ENCODE measurements around the gene STOML1. TPM values are rescaled to one million over a fixed set of nuclear protein-coding genes. Genes with fewer than 3 reads are reported as not detected.

STOML1 gene
- polyA plus RNA-seq, 2 donors: 9.0 to 9.5 TPM

DNA sequence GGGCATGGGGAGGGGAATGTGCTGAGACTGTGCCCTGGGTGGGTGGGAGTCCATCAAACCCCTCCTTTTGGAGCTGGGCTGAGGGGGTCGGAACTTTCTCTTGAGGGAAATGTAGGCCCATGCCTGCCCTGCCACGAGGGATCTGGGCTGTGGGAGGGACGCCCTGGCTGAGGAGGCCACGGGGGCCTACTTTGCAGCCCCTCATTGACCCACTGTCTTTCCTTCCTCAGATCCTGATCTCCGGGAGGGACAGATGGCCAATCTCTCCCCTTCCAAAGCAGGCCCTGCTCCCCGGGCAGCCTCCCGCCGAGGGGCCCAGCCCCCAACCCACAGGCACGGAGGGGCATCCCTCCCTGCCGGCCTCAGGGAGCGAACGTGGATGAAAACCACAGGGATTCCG lies 40.5 kb downstream of the STOML1 start:
- 63 to 66% methylated on average over 13 of the region's 13 CpGs for WGBS, 2 donors
- no peaks in the 10 kb centered on the region for H3K36me3 ChIP-seq (ENCODE audit: control insufficient read depth in 2 of 2, insufficient read depth in 2 of 2, low read length in 1 of 2)
- peak overlapping the region; percentile 75 to 88 for H3K27ac ChIP-seq (ENCODE audit: low read depth in 2 of 2, low read length in 1 of 2)
- H3K9me3 ChIP-seq (ENCODE audit: control insufficient read depth in 2 of 2, insufficient read depth in 1 of 2, low read depth in 1 of 2, low read length in 1 of 2): no peaks in the 10 kb centered on the region
- H3K4me3 ChIP-seq (ENCODE audit: low read depth in 1 of 2, low read length in 2 of 2): no peak overlapping the region
- no peaks in the 10 kb centered on the region for H3K27me3 ChIP-seq (ENCODE audit: control insufficient read depth in 1 of 2, insufficient read depth in 2 of 2, low read length in 2 of 2)
- peaks cover 0 to 6% of the 10 kb centered on the region in 2 donors for H3K4me1 ChIP-seq (ENCODE audit: control insufficient read depth in 2 of 2, insufficient read depth in 2 of 2, low read length in 1 of 2)

DNA sequence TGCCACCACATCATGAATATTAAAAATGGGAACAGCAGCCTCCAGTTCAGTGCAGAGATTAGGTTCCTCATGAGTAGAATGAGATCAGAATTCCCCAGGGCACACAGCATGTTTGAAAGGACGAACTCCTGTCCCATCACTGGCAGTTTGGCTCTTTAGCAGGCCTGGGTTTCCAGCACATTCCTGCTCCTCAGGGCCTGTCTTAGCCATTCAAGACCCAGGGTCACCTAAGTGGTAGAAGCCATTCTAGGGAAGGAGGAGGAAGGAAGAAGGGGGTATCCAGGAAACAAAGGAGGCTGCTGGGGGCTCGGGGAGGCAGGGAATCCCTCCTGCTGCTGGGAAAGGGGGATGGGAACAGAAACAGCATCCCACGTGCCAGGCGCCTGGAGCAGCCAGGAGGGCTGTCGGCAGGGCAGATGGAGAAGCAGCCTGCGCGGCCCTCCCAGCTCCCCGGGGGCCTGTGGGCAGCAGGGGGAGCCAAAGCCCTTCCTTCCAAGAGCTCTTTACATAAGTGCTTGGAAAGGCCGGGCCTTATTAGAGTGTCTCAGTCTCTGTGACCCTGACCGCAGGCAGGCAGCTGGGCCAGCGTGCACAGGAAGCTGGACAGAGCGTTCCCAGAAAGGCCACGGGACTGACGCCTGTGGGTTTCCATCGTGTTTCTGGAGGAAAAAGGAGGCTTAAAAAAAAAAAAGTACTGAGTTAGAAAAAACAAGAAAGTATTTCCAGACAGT lies 41.1 kb downstream of the STOML1 start:
- no peaks in the 10 kb centered on the region for H3K36me3 ChIP-seq (ENCODE audit: control insufficient read depth in 2 of 2, insufficient read depth in 2 of 2, low read length in 1 of 2)
- no peaks in the 10 kb centered on the region for H3K9me3 ChIP-seq (ENCODE audit: control insufficient read depth in 2 of 2, insufficient read depth in 1 of 2, low read depth in 1 of 2, low read length in 1 of 2)
- H3K27ac ChIP-seq (ENCODE audit: low read depth in 2 of 2, low read length in 1 of 2): peak overlapping the region; percentile 75 to 88
- peaks cover 0 to 5% of the 10 kb centered on the region in 2 donors for H3K4me1 ChIP-seq (ENCODE audit: control insufficient read depth in 2 of 2, insufficient read depth in 2 of 2, low read length in 1 of 2)
- WGBS, 2 donors: 23 to 24% methylated on average over 15 of the region's 15 CpGs
- no peaks in the 10 kb centered on the region for H3K27me3 ChIP-seq (ENCODE audit: control insufficient read depth in 1 of 2, insufficient read depth in 2 of 2, low read length in 2 of 2)
- H3K4me3 ChIP-seq (ENCODE audit: low read depth in 1 of 2, low read length in 2 of 2): no peak overlapping the region

- no peaks in the 10 kb centered on the region for H3K27me3 ChIP-seq (ENCODE audit: control insufficient read depth in 1 of 2, insufficient read depth in 2 of 2, low read length in 2 of 2)
- peak overlapping the region; percentile 25 to 59 for H3K27ac ChIP-seq (ENCODE audit: low read depth in 2 of 2, low read length in 1 of 2)
- H3K4me1 ChIP-seq (ENCODE audit: control insufficient read depth in 2 of 2, insufficient read depth in 2 of 2, low read length in 1 of 2): peaks cover 0 to 5% of the 10 kb centered on the region in 2 donors
- no peak overlapping the region for H3K4me3 ChIP-seq (ENCODE audit: low read depth in 1 of 2, low read length in 2 of 2)
- H3K9me3 ChIP-seq (ENCODE audit: control insufficient read depth in 2 of 2, insufficient read depth in 1 of 2, low read depth in 1 of 2, low read length in 1 of 2): no peaks in the 10 kb centered on the region
- no peaks in the 10 kb centered on the region for H3K36me3 ChIP-seq (ENCODE audit: control insufficient read depth in 2 of 2, insufficient read depth in 2 of 2, low read length in 1 of 2)
Observed at GRCh38 chr15:73950479-73950830, 41.6 kb downstream of the STOML1 start.

GRCh38 chr15:73949496-73949895 lies 42.6 kb downstream of the STOML1 start:
- H3K4me3 ChIP-seq (ENCODE audit: low read depth in 1 of 2, low read length in 2 of 2): no peak overlapping the region
- H3K27me3 ChIP-seq (ENCODE audit: control insufficient read depth in 1 of 2, insufficient read depth in 2 of 2, low read length in 2 of 2): no peaks in the 10 kb centered on the region
- no peak overlapping the region for H3K27ac ChIP-seq (ENCODE audit: low read depth in 2 of 2, low read length in 1 of 2)
- H3K4me1 ChIP-seq (ENCODE audit: control insufficient read depth in 2 of 2, insufficient read depth in 2 of 2, low read length in 1 of 2): peaks cover 0 to 5% of the 10 kb centered on the region in 2 donors
- 87 to 91% methylated on average over 10 of the region's 10 CpGs for WGBS, 2 donors
- no peaks in the 10 kb centered on the region for H3K9me3 ChIP-seq (ENCODE audit: control insufficient read depth in 2 of 2, insufficient read depth in 1 of 2, low read depth in 1 of 2, low read length in 1 of 2)
- no peaks in the 10 kb centered on the region for H3K36me3 ChIP-seq (ENCODE audit: control insufficient read depth in 2 of 2, insufficient read depth in 2 of 2, low read length in 1 of 2)

DNA sequence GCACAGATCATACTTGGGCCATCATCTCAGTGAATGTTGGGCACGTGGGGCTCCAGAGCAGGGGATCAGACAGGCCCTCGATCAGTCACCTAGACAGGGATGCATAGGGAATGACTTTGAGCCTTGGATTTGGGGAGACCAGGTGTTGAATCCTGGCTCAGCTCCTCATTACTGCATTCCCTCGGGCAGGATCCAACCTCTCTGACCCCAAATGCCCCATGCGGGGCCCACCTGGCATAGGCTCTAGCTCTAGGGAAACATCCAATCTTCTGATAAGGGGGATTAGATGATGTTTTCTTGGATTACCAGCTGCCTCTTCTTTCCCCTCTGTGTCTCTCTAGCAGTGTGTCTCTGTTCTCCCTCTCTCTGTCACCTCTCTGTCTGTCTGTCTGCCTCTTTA lies 43.1 kb downstream of the STOML1 start:
- H3K9me3 ChIP-seq (ENCODE audit: control insufficient read depth in 2 of 2, insufficient read depth in 1 of 2, low read depth in 1 of 2, low read length in 1 of 2): no peaks in the 10 kb centered on the region
- H3K27me3 ChIP-seq (ENCODE audit: control insufficient read depth in 1 of 2, insufficient read depth in 2 of 2, low read length in 2 of 2): no peaks in the 10 kb centered on the region
- H3K4me1 ChIP-seq (ENCODE audit: control insufficient read depth in 2 of 2, insufficient read depth in 2 of 2, low read length in 1 of 2): peaks cover 0 to 5% of the 10 kb centered on the region in 2 donors
- no peak overlapping the region for H3K27ac ChIP-seq (ENCODE audit: low read depth in 2 of 2, low read length in 1 of 2)
- WGBS, 2 donors: 73 to 76% methylated on average over 4 of the region's 4 CpGs
- H3K4me3 ChIP-seq (ENCODE audit: low read depth in 1 of 2, low read length in 2 of 2): no peak overlapping the region
- H3K36me3 ChIP-seq (ENCODE audit: control insufficient read depth in 2 of 2, insufficient read depth in 2 of 2, low read length in 1 of 2): no peaks in the 10 kb centered on the region

- Histone ChIP-seq H3K27ac (ENCODE audit: low read depth in 2 of 2, low read length in 1 of 2) (no peak overlapping the region), H3K36me3 (ENCODE audit: control insufficient read depth in 2 of 2, insufficient read depth in 2 of 2, low read length in 1 of 2) (no peaks in the 10 kb centered on the region), H3K4me1 (ENCODE audit: control insufficient read depth in 2 of 2, insufficient read depth in 2 of 2, low read length in 1 of 2) (peaks cover 0 to 5% of the 10 kb centered on the region in 2 donors), H3K27me3 (ENCODE audit: control insufficient read depth in 1 of 2, insufficient read depth in 2 of 2, low read length in 2 of 2) (no peaks in the 10 kb centered on the region), H3K9me3 (ENCODE audit: control insufficient read depth in 2 of 2, insufficient read depth in 1 of 2, low read depth in 1 of 2, low read length in 1 of 2) (no peaks in the 10 kb centered on the region), H3K4me3 (ENCODE audit: low read depth in 1 of 2, low read length in 2 of 2) (no peak overlapping the region)
- WGBS, 2 donors: 90 to 97% methylated on average over 4 of the region's 4 CpGs
Observed at GRCh38 chr15:73948396-73948795, 43.7 kb downstream of the STOML1 start.

DNA sequence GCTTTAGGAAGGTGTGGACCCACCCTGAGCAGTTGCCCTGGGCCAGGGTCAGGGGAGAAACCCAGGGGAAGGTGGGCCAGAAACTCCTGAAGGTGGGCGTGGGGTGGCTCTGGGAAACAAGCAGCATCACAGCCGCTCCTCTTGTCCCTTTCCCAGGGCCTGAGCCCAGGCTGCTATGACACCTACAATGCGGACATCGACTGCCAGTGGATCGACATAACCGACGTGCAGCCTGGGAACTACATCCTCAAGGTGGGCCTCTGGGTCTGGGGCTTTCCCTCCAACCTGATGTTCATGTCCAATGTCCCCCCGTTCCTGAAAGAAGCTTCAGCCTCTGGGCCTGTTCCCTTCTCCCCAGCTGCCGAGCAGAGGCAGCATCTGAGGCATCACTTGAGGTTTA lies 44.4 kb downstream of the STOML1 start:
- H3K4me3 ChIP-seq (ENCODE audit: low read depth in 1 of 2, low read length in 2 of 2): no peak overlapping the region

DNA sequence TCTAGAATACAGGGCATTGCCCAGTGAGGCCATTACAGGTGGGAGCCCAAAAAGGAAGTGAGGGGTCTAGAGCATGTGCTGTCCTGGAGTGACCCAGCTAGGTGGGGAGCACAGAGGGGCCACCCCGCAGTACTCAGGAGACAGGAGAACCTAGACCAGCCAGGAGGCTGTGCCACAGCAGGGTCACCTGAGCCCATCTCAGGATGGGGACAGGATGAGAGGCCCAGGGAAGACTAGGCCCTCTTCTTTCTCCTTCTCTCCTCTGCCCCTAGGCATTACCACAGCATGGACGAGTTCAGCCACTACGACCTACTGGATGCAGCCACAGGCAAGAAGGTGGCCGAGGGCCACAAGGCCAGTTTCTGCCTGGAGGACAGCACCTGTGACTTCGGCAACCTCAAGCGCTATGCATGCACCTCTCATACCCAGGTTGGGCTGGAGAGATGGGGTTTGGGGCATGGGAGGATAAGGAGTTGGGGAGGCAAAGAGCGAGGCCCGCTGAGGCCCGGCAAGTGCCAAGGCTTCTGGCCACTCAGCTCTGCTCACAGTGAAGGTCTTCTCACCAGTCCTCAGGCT lies 45.2 kb downstream of the STOML1 start:
- Histone ChIP-seq H3K4me1 (ENCODE audit: control insufficient read depth in 2 of 2, insufficient read depth in 2 of 2, low read length in 1 of 2) (peaks cover 0 to 5% of the 10 kb centered on the region in 2 donors), H3K4me3 (ENCODE audit: low read depth in 1 of 2, low read length in 2 of 2) (no peak overlapping the region), H3K36me3 (ENCODE audit: control insufficient read depth in 2 of 2, insufficient read depth in 2 of 2, low read length in 1 of 2) (no peaks in the 10 kb centered on the region), H3K9me3 (ENCODE audit: control insufficient read depth in 2 of 2, insufficient read depth in 1 of 2, low read depth in 1 of 2, low read length in 1 of 2) (no peaks in the 10 kb centered on the region), H3K27me3 (ENCODE audit: control insufficient read depth in 1 of 2, insufficient read depth in 2 of 2, low read length in 2 of 2) (no peaks in the 10 kb centered on the region), H3K27ac (ENCODE audit: low read depth in 2 of 2, low read length in 1 of 2) (no peak overlapping the region)
- WGBS, 2 donors: 95 to 98% methylated on average over 9 of the region's 9 CpGs

More for the DNA sequence above, 44.4 kb downstream of the STOML1 start:
- WGBS, 2 donors: 93 to 95% methylated on average over 9 of the region's 9 CpGs
- no peak overlapping the region for H3K27ac ChIP-seq (ENCODE audit: low read depth in 2 of 2, low read length in 1 of 2)
- no peaks in the 10 kb centered on the region for H3K9me3 ChIP-seq (ENCODE audit: control insufficient read depth in 2 of 2, insufficient read depth in 1 of 2, low read depth in 1 of 2, low read length in 1 of 2)
- no peaks in the 10 kb centered on the region for H3K36me3 ChIP-seq (ENCODE audit: control insufficient read depth in 2 of 2, insufficient read depth in 2 of 2, low read length in 1 of 2)
- H3K27me3 ChIP-seq (ENCODE audit: control insufficient read depth in 1 of 2, insufficient read depth in 2 of 2, low read length in 2 of 2): no peaks in the 10 kb centered on the region
- H3K4me1 ChIP-seq (ENCODE audit: control insufficient read depth in 2 of 2, insufficient read depth in 2 of 2, low read length in 1 of 2): peaks cover 0 to 5% of the 10 kb centered on the region in 2 donors

DNA sequence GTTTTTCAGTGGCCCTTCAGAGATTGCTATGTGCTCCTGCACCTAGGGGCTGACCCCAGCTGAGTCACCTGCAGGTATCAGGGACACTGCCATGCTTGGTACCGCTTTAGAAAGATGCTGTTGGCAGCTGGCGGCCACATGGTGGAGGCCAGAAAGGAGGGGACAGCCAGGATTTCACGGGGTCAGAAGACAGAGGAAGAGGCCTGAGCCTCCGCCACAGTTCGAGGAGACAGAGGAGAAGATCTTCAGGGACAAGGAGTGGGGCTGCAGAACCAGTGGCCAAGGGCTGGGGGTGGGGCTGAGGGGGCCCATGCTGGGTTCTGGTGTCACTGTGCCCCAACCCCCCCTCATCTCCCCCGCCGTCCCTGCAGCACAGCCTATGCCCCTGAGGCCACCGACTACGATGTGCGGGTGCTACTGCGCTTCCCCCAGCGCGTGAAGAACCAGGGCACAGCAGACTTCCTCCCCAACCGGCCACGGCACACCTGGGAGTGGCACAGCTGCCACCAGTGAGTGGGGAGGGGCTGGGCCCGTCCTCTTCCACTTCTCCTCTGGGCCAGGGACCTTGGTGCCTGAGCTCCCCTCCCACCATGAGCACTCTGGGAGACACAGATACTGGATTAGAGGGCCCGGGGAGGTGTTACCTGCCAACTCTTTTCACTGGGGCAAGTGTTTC lies 45.9 kb downstream of the STOML1 start:
- H3K27ac ChIP-seq (ENCODE audit: low read depth in 2 of 2, low read length in 1 of 2): no peak overlapping the region
- H3K4me3 ChIP-seq (ENCODE audit: low read depth in 1 of 2, low read length in 2 of 2): no peak overlapping the region
- peaks cover 0 to 2% of the 10 kb centered on the region in 2 donors for H3K4me1 ChIP-seq (ENCODE audit: control insufficient read depth in 2 of 2, insufficient read depth in 2 of 2, low read length in 1 of 2)
- H3K9me3 ChIP-seq (ENCODE audit: control insufficient read depth in 2 of 2, insufficient read depth in 1 of 2, low read depth in 1 of 2, low read length in 1 of 2): no peaks in the 10 kb centered on the region
- H3K36me3 ChIP-seq (ENCODE audit: control insufficient read depth in 2 of 2, insufficient read depth in 2 of 2, low read length in 1 of 2): no peaks in the 10 kb centered on the region
- 84 to 85% methylated on average over 17 of the region's 17 CpGs for WGBS, 2 donors
- H3K27me3 ChIP-seq (ENCODE audit: control insufficient read depth in 1 of 2, insufficient read depth in 2 of 2, low read length in 2 of 2): no peaks in the 10 kb centered on the region

Measured in esophagus (tissue), 2 donors.